Mammary epithelial cell (primary cell): ENCODE results near the gene CRYAB.

Source experiments
- EZH2 ChIP-seq: IDR thresholded peaks from 2 replicates; pipeline ENCODE4 v1.6.1; 2012; ENCODE audit warnings: low read length, inconsistent platforms, borderline replicate concordance
- TF ChIP-seq, protein P1 (sequence below), 2 donors: IDR thresholded peaks in 1 of 2; conservative IDR thresholded peaks in 1 of 2; 2 replicates each; pipeline ENCODE4 v1.5.1; 2011 to 2012; ENCODE audit warnings: inconsistent platforms in 2 of 2, low read length in 2 of 2, mild to moderate bottlenecking in 2 of 2, control low read depth in 1 of 2, low read depth in 1 of 2; ENCODE audit not compliant: insufficient read depth in 1 of 2; ENCODE audit errors: extremely low read depth in 1 of 2

DNA sequence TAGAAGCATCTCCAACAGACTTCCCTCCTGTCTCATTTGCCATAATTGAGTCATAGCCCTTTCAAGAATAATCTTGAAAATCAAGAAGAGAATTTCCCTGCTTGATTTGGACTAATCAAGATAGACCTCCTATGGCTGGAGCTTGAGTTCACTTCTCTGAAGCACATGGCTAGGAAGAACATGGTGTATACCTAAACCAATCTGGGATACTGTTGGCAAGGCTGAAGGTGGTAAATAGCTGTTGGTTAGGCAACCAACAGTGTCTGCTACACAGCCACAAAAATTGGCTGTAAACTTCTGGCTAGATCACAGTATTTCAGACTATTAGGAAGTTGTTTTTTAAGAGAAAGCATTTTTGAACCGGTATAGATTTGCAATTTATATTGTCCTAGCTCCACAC lies 4.9 kb downstream of the CRYAB start:
- TF ChIP-seq, protein P1, sequence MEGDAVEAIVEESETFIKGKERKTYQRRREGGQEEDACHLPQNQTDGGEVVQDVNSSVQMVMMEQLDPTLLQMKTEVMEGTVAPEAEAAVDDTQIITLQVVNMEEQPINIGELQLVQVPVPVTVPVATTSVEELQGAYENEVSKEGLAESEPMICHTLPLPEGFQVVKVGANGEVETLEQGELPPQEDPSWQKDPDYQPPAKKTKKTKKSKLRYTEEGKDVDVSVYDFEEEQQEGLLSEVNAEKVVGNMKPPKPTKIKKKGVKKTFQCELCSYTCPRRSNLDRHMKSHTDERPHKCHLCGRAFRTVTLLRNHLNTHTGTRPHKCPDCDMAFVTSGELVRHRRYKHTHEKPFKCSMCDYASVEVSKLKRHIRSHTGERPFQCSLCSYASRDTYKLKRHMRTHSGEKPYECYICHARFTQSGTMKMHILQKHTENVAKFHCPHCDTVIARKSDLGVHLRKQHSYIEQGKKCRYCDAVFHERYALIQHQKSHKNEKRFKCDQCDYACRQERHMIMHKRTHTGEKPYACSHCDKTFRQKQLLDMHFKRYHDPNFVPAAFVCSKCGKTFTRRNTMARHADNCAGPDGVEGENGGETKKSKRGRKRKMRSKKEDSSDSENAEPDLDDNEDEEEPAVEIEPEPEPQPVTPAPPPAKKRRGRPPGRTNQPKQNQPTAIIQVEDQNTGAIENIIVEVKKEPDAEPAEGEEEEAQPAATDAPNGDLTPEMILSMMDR (conservative IDR thresholded peaks at IDR 0.05 in 1 of 2, IDR thresholded peaks at IDR 0.05 in 1 of 2; ENCODE audit: extremely low read depth in 1 of 2, insufficient read depth in 1 of 2, low read depth in 1 of 2, low read length in 2 of 2): no peak
- no peak for TF ChIP-seq EZH2
